ENCODE data around the gene MYORG.

GRCh38 chr9:34346873-34347799 lies 29.6 kb downstream of the MYORG start:
- TF ChIP-seq, protein P1, sequence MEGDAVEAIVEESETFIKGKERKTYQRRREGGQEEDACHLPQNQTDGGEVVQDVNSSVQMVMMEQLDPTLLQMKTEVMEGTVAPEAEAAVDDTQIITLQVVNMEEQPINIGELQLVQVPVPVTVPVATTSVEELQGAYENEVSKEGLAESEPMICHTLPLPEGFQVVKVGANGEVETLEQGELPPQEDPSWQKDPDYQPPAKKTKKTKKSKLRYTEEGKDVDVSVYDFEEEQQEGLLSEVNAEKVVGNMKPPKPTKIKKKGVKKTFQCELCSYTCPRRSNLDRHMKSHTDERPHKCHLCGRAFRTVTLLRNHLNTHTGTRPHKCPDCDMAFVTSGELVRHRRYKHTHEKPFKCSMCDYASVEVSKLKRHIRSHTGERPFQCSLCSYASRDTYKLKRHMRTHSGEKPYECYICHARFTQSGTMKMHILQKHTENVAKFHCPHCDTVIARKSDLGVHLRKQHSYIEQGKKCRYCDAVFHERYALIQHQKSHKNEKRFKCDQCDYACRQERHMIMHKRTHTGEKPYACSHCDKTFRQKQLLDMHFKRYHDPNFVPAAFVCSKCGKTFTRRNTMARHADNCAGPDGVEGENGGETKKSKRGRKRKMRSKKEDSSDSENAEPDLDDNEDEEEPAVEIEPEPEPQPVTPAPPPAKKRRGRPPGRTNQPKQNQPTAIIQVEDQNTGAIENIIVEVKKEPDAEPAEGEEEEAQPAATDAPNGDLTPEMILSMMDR (IDR thresholded peaks at IDR 0.05; ENCODE audit: low read depth, low read length), result no peak
- no peak for TF ChIP-seq EZH2phosphoT487 (IDR thresholded peaks at IDR 0.05; ENCODE audit: low read depth)
